HPDE6-E6E7 (cell line): ENCODE measurements around the gene CD58.
A peak's percentile ranks its signal among the peaks of the same experiment; 100 is the strongest.
"Not testable (repeated sequence)": the region's sequence is repeated elsewhere in the genome, so short reads cannot be mapped to it uniquely, and the experiment has no call there.

Experiments
- DNase-seq: peaks from one replicate; pipeline ENCODE4 v3.0.0; 2011; ENCODE audit warnings: missing footprints; ENCODE audit errors: extremely low spot score

CD58 gene

GRCh38 chr1:116570358-116571214, at the start of gene CD58:
CD58 (minus strand) TSS chr1:116571026; CDS start chr1:116570972, 54 bp downstream.
- DNase-seq: peak; percentile 78

- DNase-seq: not testable (repeated sequence)
Observed at GRCh38 chr1:116620392-116620791, 49.6 kb upstream of the CD58 start.

- not testable (repeated sequence) for DNase-seq
Observed at GRCh38 chr1:116619106-116619505, 48.3 kb upstream of the CD58 start.

GRCh38 chr1:116617808-116618207, 47.0 kb upstream of the CD58 start:
- DNase-seq: not testable (repeated sequence)

GRCh38 chr1:116613825-116614224, 43.0 kb upstream of the CD58 start:
- DNase-seq: not testable (repeated sequence)

GRCh38 chr1:116609801-116610371, 39.1 kb upstream of the CD58 start:
- not testable (repeated sequence) for DNase-seq

- DNase-seq: not testable (repeated sequence)
Observed at GRCh38 chr1:116608841-116609240, 38.0 kb upstream of the CD58 start.

GRCh38 chr1:116608151-116608550, 37.3 kb upstream of the CD58 start:
- not testable (repeated sequence) for DNase-seq

- DNase-seq: not testable (repeated sequence)
Observed at GRCh38 chr1:116607463-116607862, 36.6 kb upstream of the CD58 start.

GRCh38 chr1:116606067-116606466, 35.2 kb upstream of the CD58 start:
- not testable (repeated sequence) for DNase-seq

- DNase-seq: no peak
Observed at GRCh38 chr1:116605315-116605714, 34.5 kb upstream of the CD58 start.

GRCh38 chr1:116604408-116604807, 33.6 kb upstream of the CD58 start:
- DNase-seq: not testable (repeated sequence)

- not testable (repeated sequence) for DNase-seq
Observed at GRCh38 chr1:116603646-116604045, 32.8 kb upstream of the CD58 start.

- DNase-seq: not testable (repeated sequence)
Observed at GRCh38 chr1:116599369-116599768, 28.5 kb upstream of the CD58 start.

- DNase-seq: not testable (repeated sequence)
Observed at GRCh38 chr1:116598420-116599036, 27.7 kb upstream of the CD58 start.

GRCh38 chr1:116597388-116597787, 26.6 kb upstream of the CD58 start:
- not testable (repeated sequence) for DNase-seq

- not testable (repeated sequence) for DNase-seq
Observed at GRCh38 chr1:116596742-116597307, 26.0 kb upstream of the CD58 start.

GRCh38 chr1:116595946-116596741, 25.3 kb upstream of the CD58 start:
- DNase-seq: not testable (repeated sequence)

- not testable (repeated sequence) for DNase-seq
Observed at GRCh38 chr1:116595065-116595840, 24.4 kb upstream of the CD58 start.

GRCh38 chr1:116593977-116594376, 23.2 kb upstream of the CD58 start:
- not testable (repeated sequence) for DNase-seq
